Colonic mucosa (tissue), 4 donors: ENCODE measurements around the gene URGCP. TPM values are rescaled to one million over a fixed set of nuclear protein-coding genes. Genes with fewer than 3 reads are reported as not detected.

Source experiments
- DNase-seq: peaks from one replicate; pipeline ENCODE4 v3.0.0-alpha.2; 2020
- H3K27ac ChIP-seq: fragments of 200-600 bp; one replicate; pipeline ENCODE4 v1.8.0; 2021
- H3K27me3 ChIP-seq: fragments of 200-600 bp; one replicate; pipeline ENCODE4 v1.8.0; 2021
- H3K36me3 ChIP-seq: fragments of 200-600 bp; one replicate; pipeline ENCODE4 v1.8.0; 2021
- H3K4me1 ChIP-seq: fragments of 200-600 bp; one replicate; pipeline ENCODE4 v1.8.0; 2021; ENCODE audit warnings: mild to moderate bottlenecking
- H3K4me3 ChIP-seq: fragments of 200-600 bp; one replicate; pipeline ENCODE4 v1.8.0; 2021
- H3K9ac ChIP-seq, 2 donors: one replicate each; pipeline ENCODE4 v1.7.0; 2013; ENCODE audit warnings: control low read depth in 2 of 2, low read depth in 2 of 2, low read length in 2 of 2
- H3K9me3 ChIP-seq: fragments of 200-600 bp; one replicate; pipeline ENCODE4 v1.8.0; 2021
- intact Hi-C: fragments of 100-400 bp; cut with DNase I; formaldehyde crosslinking; loops from one replicate; pipeline ENCODE4 v1.14.1; 2022
- total RNA-seq, 2 donors: library from RNA; stranded (reverse); fragmentation: NEBNext Ultra II Directional in 1 of 2; extraction: Animal tissue kit (Norgen Biotek cat#: 25700) in 1 of 2; gene quantifications; one replicate each; pipeline ENCODE4 v1.2.1, GENCODE V29; 2021
- TF ChIP-seq, protein P1 (sequence below): fragments of 200-600 bp; IDR thresholded peaks from one replicate; pipeline ENCODE4 v1.8.0; 2022; ENCODE audit warnings: antibody characterized with exemption, mild to moderate bottlenecking
- donor health status: healthy.
- donor health status: DM: no; HTN: no; CAD: no.
- donor health status: DM: no; HTN: no; CAD: no.

The URGCP gene
- total RNA-seq, 2 donors from 2014 or later: 45.5 to 65.7 TPM

DNA sequence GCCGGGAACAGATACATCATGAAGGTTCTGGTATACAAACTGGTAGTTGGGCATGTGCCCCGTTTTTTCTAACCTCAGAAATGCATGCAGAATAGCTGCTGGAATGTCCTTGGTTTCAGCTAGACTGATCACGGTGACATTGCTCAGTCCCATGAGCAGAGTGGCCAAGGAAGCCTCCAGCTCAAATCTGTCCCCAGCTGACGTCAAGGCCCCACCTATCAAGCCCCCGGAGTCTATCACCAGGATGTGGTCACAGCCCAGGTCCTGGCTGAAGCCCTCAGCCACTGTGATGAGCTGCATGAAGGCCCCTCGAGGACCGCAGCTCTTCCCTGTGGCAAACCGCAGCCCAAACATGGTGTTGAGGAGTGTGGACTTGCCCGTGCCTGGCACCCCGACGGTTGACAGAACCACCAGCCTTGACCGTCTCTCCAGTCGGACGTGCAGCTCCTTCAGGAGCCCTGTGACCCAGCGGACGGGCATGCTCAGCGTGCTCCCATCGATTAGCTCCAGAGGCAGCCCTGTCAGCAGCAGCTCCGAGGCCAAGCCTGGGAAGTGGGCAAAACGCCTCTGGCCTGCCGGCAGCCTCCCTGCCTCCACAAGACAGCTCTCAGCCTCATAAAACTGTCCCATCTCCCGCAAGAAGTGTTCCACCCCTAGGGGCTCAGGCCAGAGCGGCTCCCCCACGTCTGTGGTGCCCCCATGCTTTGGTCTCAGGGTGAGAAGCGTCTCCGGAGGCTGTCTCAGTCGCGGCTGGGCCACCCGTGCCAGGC is 29.2 kb downstream of the URGCP start:
- H3K4me3 ChIP-seq: no peak overlapping the region
- TF ChIP-seq, protein P1, sequence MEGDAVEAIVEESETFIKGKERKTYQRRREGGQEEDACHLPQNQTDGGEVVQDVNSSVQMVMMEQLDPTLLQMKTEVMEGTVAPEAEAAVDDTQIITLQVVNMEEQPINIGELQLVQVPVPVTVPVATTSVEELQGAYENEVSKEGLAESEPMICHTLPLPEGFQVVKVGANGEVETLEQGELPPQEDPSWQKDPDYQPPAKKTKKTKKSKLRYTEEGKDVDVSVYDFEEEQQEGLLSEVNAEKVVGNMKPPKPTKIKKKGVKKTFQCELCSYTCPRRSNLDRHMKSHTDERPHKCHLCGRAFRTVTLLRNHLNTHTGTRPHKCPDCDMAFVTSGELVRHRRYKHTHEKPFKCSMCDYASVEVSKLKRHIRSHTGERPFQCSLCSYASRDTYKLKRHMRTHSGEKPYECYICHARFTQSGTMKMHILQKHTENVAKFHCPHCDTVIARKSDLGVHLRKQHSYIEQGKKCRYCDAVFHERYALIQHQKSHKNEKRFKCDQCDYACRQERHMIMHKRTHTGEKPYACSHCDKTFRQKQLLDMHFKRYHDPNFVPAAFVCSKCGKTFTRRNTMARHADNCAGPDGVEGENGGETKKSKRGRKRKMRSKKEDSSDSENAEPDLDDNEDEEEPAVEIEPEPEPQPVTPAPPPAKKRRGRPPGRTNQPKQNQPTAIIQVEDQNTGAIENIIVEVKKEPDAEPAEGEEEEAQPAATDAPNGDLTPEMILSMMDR: no peak
- H3K4me1 ChIP-seq: no peaks in the 10 kb centered on the region
- H3K27me3 ChIP-seq: no peaks in the 10 kb centered on the region
- DNase-seq: no peak
- H3K27ac ChIP-seq: no peak overlapping the region
- intact Hi-C loops: no loop called here
- no peaks in the 10 kb centered on the region for H3K9me3 ChIP-seq
- H3K36me3 ChIP-seq: peaks cover 24% of the 10 kb centered on the region
- no peak overlapping the region for H3K9ac ChIP-seq

- intact Hi-C loops: no loop called here
- TF ChIP-seq, protein P1: no peak
- Histone ChIP-seq H3K36me3 (peaks cover 24% of the 10 kb centered on the region), H3K4me1 (no peaks in the 10 kb centered on the region), H3K27me3 (no peaks in the 10 kb centered on the region), H3K9ac (no peak overlapping the region), H3K4me3 (no peak overlapping the region), H3K9me3 (no peaks in the 10 kb centered on the region), H3K27ac (no peak overlapping the region)
- DNase-seq: no peak
Observed at GRCh38 chr7:43876241-43876640, 30.2 kb downstream of the URGCP start.

- Histone ChIP-seq H3K9ac (no peak overlapping the region), H3K4me3 (no peak overlapping the region), H3K4me1 (peaks cover 2% of the 10 kb centered on the region), H3K27ac (peak overlapping the region; percentile 4), H3K27me3 (no peaks in the 10 kb centered on the region), H3K36me3 (peaks cover 13% of the 10 kb centered on the region), H3K9me3 (no peaks in the 10 kb centered on the region)
- intact Hi-C loops: no loop called here
- DNase-seq: peak; percentile 74
- TF ChIP-seq, protein P1: no peak
Observed at GRCh38 chr7:43873300-43873699, 33.1 kb downstream of the URGCP start.

- peak; percentile 46 for DNase-seq
- H3K27ac ChIP-seq: peak overlapping the region; percentile 4
- peaks cover 6% of the 10 kb centered on the region for H3K4me1 ChIP-seq
- H3K4me3 ChIP-seq: no peak overlapping the region
- no peaks in the 10 kb centered on the region for H3K27me3 ChIP-seq
- peaks cover 10% of the 10 kb centered on the region for H3K36me3 ChIP-seq
- no peak overlapping the region for H3K9ac ChIP-seq
- H3K9me3 ChIP-seq: no peaks in the 10 kb centered on the region
- TF ChIP-seq, protein P1: no peak
- intact Hi-C loops: no loop called here
Observed at GRCh38 chr7:43872406-43873110, 33.8 kb downstream of the URGCP start.

- no peak for DNase-seq
- Histone ChIP-seq H3K4me3 (no peak overlapping the region), H3K36me3 (peaks cover 8% of the 10 kb centered on the region), H3K9ac (no peak overlapping the region), H3K9me3 (no peaks in the 10 kb centered on the region), H3K4me1 (peaks cover 6% of the 10 kb centered on the region), H3K27ac (no peak overlapping the region), H3K27me3 (no peaks in the 10 kb centered on the region)
- intact Hi-C loops: no loop called here
- TF ChIP-seq, protein P1: no peak
Observed at GRCh38 chr7:43871064-43871463, 35.3 kb downstream of the URGCP start.
